SU-DHL-6 (cell line): Measurements from ENCODE around the gene GOPC.

Source experiments
- H2AFZ ChIP-seq: fragments of 200-600 bp; sonication (generic); 2 replicates; pipeline ENCODE4 v1.6.1; 2014; ENCODE audit warnings: low read depth, mild to moderate bottlenecking, moderate library complexity, mixed read lengths, antibody characterized with exemption, low read length; ENCODE audit not compliant: severe bottlenecking
- H3F3A ChIP-seq: fragments of 200-600 bp; shearing (Covaris generic); 2 replicates; pipeline ENCODE4 v1.6.0; 2016; ENCODE audit warnings: antibody characterized with exemption, mild to moderate bottlenecking; ENCODE audit not compliant: insufficient read depth
- H3K27ac ChIP-seq: fragments of 200-600 bp; sonication (generic); 2 replicates; pipeline ENCODE4 v1.5.1; 2016; ENCODE audit warnings: low read depth, mild to moderate bottlenecking, low read length, moderate library complexity, mixed read lengths
- H3K27me3 ChIP-seq: fragments of 200-600 bp; sonication (generic), shearing (Covaris generic); 2 replicates; pipeline ENCODE4 v1.6.0; 2014; ENCODE audit warnings: mild to moderate bottlenecking, low read length
- H3K36me3 ChIP-seq: fragments of 200-600 bp; sonication (generic); 2 replicates; pipeline ENCODE4 v1.6.1; 2014; ENCODE audit warnings: mild to moderate bottlenecking, low read length, mixed read lengths
- H3K4me2 ChIP-seq: fragments of 300-600, 200-600 bp; shearing (Covaris generic), sonication (generic); 2 replicates; pipeline ENCODE4 v1.6.0; 2014; ENCODE audit warnings: low read length, low read depth, mild to moderate bottlenecking; ENCODE audit not compliant: poor library complexity, severe bottlenecking
- H3K4me3 ChIP-seq: fragments of 200-600 bp; sonication (generic); 2 replicates; pipeline ENCODE4 v1.5.1; 2014; ENCODE audit warnings: antibody characterized with exemption, low read length, mild to moderate bottlenecking, mixed read lengths; ENCODE audit not compliant: insufficient read depth, poor library complexity, severe bottlenecking
- H3K79me2 ChIP-seq: fragments of 200-600 bp; sonication (generic); 2 replicates; pipeline ENCODE4 v1.6.1; 2014; ENCODE audit warnings: mild to moderate bottlenecking, low read length, moderate library complexity; ENCODE audit not compliant: insufficient read depth
- H3K9ac ChIP-seq: fragments of 200-600 bp; sonication (generic); 2 replicates; pipeline ENCODE4 v1.7.0; 2014; ENCODE audit warnings: mild to moderate bottlenecking, low read length
- H3K9me2 ChIP-seq: fragments of 200-600 bp; sonication (generic); replicated peaks from 2 replicates; pipeline ENCODE4 v1.6.1; 2014; ENCODE audit warnings: low read length; ENCODE audit not compliant: insufficient read depth
- H3K9me3 ChIP-seq: fragments of 200-600 bp; sonication (generic); 2 replicates; pipeline ENCODE4 v1.6.1; 2014; ENCODE audit warnings: low read length, mixed read lengths; ENCODE audit not compliant: insufficient read depth
- H4K20me1 ChIP-seq: fragments of 200-600 bp; sonication (generic); 2 replicates; pipeline ENCODE4 v1.6.1; 2014; ENCODE audit warnings: low read depth, mild to moderate bottlenecking, antibody characterized with exemption, low read length, moderate library complexity, mixed read lengths
- EZH2phosphoT487 ChIP-seq: fragments of 200-600 bp; sonication (generic), shearing (Covaris generic); conservative IDR thresholded peaks from 2 replicates; pipeline ENCODE4 v1.6.1; 2018; ENCODE audit warnings: mild to moderate bottlenecking, antibody characterized with exemption, low read length, moderate library complexity, mixed read lengths
- TF ChIP-seq, protein P1 (sequence below): fragments of 200-600 bp; sonication (generic); IDR thresholded peaks from one replicate; pipeline ENCODE4 v1.5.1; 2017; ENCODE audit warnings: antibody characterized with exemption, mild to moderate bottlenecking, low read length, moderate library complexity; ENCODE audit not compliant: insufficient read depth, poor library complexity, severe bottlenecking

GOPC gene

DNA sequence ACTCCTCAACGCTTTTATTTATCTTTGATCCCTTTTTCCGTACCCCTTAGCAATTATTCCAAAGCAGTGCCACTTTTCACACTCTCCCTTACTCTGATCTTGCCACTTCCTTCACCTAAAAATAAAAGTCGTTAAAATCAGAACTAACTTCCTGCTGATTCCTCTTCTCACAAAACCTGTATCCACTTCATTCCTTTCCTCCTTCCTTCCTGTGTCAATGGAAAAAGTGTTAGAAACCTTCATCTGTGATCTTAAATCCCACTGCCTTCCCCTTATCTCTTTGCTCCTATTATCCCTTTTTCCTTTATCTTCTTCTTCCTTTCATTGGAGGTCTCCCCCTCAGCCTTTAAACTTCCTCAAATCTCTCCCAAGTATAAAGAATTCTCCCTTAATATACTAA is 49.2 kb downstream of the GOPC start:
- Histone ChIP-seq H3K4me3 (no peak overlapping the region), H3K9me2 (no peaks in the 10 kb centered on the region), H3K4me2 (no peak overlapping the region), H3F3A (no peaks in the 10 kb centered on the region), H3K36me3 (no peaks in the 10 kb centered on the region), H3K79me2 (no peaks in the 10 kb centered on the region), H3K9me3 (no peaks in the 10 kb centered on the region), H3K27me3 (no peaks in the 10 kb centered on the region), H2AFZ (no peak overlapping the region), H4K20me1 (no peaks in the 10 kb centered on the region), H3K9ac (no peak overlapping the region), H3K27ac (no peak overlapping the region)
- TF ChIP-seq EZH2phosphoT487 = no peak
- TF ChIP-seq, protein P1, sequence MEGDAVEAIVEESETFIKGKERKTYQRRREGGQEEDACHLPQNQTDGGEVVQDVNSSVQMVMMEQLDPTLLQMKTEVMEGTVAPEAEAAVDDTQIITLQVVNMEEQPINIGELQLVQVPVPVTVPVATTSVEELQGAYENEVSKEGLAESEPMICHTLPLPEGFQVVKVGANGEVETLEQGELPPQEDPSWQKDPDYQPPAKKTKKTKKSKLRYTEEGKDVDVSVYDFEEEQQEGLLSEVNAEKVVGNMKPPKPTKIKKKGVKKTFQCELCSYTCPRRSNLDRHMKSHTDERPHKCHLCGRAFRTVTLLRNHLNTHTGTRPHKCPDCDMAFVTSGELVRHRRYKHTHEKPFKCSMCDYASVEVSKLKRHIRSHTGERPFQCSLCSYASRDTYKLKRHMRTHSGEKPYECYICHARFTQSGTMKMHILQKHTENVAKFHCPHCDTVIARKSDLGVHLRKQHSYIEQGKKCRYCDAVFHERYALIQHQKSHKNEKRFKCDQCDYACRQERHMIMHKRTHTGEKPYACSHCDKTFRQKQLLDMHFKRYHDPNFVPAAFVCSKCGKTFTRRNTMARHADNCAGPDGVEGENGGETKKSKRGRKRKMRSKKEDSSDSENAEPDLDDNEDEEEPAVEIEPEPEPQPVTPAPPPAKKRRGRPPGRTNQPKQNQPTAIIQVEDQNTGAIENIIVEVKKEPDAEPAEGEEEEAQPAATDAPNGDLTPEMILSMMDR = no peak

DNA sequence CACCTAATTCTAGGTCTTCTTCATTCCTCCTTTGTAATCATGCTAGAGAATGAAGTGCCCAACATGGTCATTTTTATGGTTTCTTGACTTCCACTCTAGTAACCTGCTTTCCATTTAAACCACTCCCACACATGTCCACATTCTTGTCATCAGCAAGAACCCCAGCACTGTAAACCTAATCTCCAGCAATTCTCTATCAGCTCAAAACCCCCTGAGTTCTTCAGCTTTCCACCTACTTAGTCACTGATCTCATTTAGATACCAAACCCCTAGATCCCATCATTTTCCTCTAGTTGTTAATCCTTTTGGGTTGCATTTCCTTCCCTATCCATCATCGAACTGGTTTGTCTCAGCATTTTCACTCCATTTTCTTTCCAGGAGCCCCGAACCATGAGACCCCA is 49.7 kb downstream of the GOPC start:
- Histone ChIP-seq H3K9me3 (no peaks in the 10 kb centered on the region), H4K20me1 (no peaks in the 10 kb centered on the region), H3K4me2 (no peak overlapping the region), H3K9me2 (no peaks in the 10 kb centered on the region), H3F3A (no peaks in the 10 kb centered on the region), H3K4me3 (no peak overlapping the region), H3K9ac (no peak overlapping the region), H3K79me2 (no peaks in the 10 kb centered on the region), H3K27me3 (no peaks in the 10 kb centered on the region), H2AFZ (no peak overlapping the region), H3K27ac (no peak overlapping the region), H3K36me3 (no peaks in the 10 kb centered on the region)
- no peak for TF ChIP-seq EZH2phosphoT487
- TF ChIP-seq, protein P1 = no peak

DNA sequence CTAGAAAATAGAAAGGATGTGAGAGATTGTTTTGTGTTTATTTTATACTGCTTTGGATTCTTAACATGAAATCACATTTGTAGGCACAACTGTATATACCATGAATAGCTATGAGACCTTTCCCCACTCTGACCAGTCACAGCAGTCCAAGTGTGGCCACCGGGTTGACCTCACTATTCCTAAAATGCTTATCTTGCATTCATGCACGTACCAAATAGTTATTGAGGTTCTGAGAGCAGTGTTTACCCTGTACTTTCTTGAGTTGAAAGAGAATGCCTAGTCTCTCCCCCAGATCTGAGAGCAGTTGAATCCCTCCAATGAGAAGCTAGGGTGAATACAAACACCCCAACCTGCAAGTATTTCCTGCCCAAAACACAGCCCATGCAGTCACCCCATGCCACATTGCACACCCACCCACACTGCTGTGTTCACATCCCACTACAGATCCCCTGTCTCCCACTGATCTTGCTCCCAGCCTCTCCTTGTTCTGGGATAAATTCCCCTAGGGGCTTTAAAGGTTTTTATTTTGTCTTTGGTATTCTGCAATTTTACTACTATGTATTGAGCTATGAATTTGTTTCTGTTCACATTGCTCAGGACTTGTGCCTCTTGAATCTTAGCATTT is 51.6 kb downstream of the GOPC start:
- TF ChIP-seq, protein P1 = no peak
- TF ChIP-seq EZH2phosphoT487 = no peak
- Histone ChIP-seq H3F3A (no peaks in the 10 kb centered on the region), H4K20me1 (no peaks in the 10 kb centered on the region), H3K79me2 (no peaks in the 10 kb centered on the region), H3K4me2 (no peak overlapping the region), H3K4me3 (no peak overlapping the region), H3K27ac (no peak overlapping the region), H3K9ac (no peak overlapping the region), H3K27me3 (no peaks in the 10 kb centered on the region), H2AFZ (no peak overlapping the region), H3K9me3 (no peaks in the 10 kb centered on the region), H3K9me2 (no peaks in the 10 kb centered on the region), H3K36me3 (no peaks in the 10 kb centered on the region)
